A549 (cell line): Measurements from ENCODE around the gene NOS1AP. TPM values are rescaled to one million over a fixed set of nuclear protein-coding genes. Genes with fewer than 3 reads are reported as not detected.

Source experiments
- ATAC-seq, 2 experiments: fragments of 200-7000 bp in 1 of 2; fragments of >200 bp in 1 of 2; cut with Nextera tagmentation in 1 of 2; cut with Tn5 transposase in 1 of 2; 3 replicates each; pipeline versions ENCODE4 v1.8.0 to v1.9.1; 2018 to 2020; ENCODE audit warnings: mild to moderate bottlenecking in 1 of 2, moderate library complexity in 1 of 2
- CTCF ChIA-PET: fragments of 300-600 bp; sonication (Branson Sonifier 250); formaldehyde crosslinking; extraction: SDS; loops from one replicate; lab custom pipeline; 2021; ENCODE audit warnings: antibody characterized with exemption, inconsistent platforms; lab: Yijun Ruan, JAX
- POLR2A ChIA-PET: fragments of 350-600 bp; formaldehyde crosslinking; extraction: SDS; loops from one replicate; lab custom pipeline; 2021; ENCODE audit warnings: antibody characterized with exemption, inconsistent platforms; lab: Yijun Ruan, JAX
- DNase-seq, 2 experiments: peaks; one replicate each; pipeline versions ENCODE4 v3.0.0 to v3.0.0-alpha.2; 2011 to 2016; ENCODE audit warnings: low read depth in 1 of 2, low spot score in 1 of 2
- FAIRE-seq: peaks from 2 replicates; lab custom pipeline; 2011; peaks lifted over from hg19 to GRCh38; lab: Jason Lieb, UNC
- H3K27ac ChIP-seq, 2 experiments: fragments of >200 bp; sonication (Bioruptor Twin); formaldehyde crosslinking; 3 replicates each; pipeline ENCODE4 v1.5.1; 2016 to 2017
- H3K4me1 ChIP-seq: fragments of >200 bp; sonication (Bioruptor Twin); formaldehyde crosslinking; 3 replicates; pipeline ENCODE4 v1.6.1; 2016
- H3K4me2 ChIP-seq: fragments of >200 bp; sonication (Bioruptor Twin); formaldehyde crosslinking; 3 replicates; pipeline ENCODE4 v1.6.1; 2016
- H3K4me3 ChIP-seq: fragments of >200 bp; sonication (Bioruptor Twin); formaldehyde crosslinking; 3 replicates; pipeline ENCODE4 v1.5.1; 2016
- H3K9me3 ChIP-seq: fragments of >200 bp; sonication (Bioruptor Twin); formaldehyde crosslinking; 3 replicates; pipeline ENCODE4 v1.6.1; 2016
- EHMT2 ChIP-seq: fragments of 200-600 bp; sonication (generic); IDR thresholded peaks from 2 replicates; pipeline ENCODE4 v1.6.1; 2016; ENCODE audit warnings: antibody characterized with exemption, low read depth, mild to moderate bottlenecking, moderate library complexity
- FOSL2 ChIP-seq, 2 experiments: fragments of 450-650 bp in 1 of 2; fragments of >200 bp in 1 of 2; sonication (Bioruptor Twin) in 1 of 2; formaldehyde crosslinking; IDR thresholded peaks; 2 replicates each; pipeline versions ENCODE4 v1.5.0 to v1.6.1; 2016 to 2020; ENCODE audit warnings: mild to moderate bottlenecking in 1 of 2, moderate library complexity in 1 of 2
- HDAC2 ChIP-seq: fragments of 200-600 bp; sonication (generic); IDR thresholded peaks from 2 replicates; pipeline ENCODE4 v1.6.1; 2016
- HEYL ChIP-seq: fragments of 250-450 bp; sonication (Bioruptor Pico); IDR thresholded peaks from 2 replicates; pipeline ENCODE4 v1.8.0; 2021; ENCODE audit warnings: mild to moderate bottlenecking, moderate library complexity
- HOXB5 ChIP-seq: fragments of 250-450 bp; sonication (Bioruptor Pico); IDR thresholded peaks from 2 replicates; pipeline ENCODE4 v1.5.0; 2020; ENCODE audit warnings: mild to moderate bottlenecking, moderate library complexity
- JUNB ChIP-seq: fragments of >200 bp; sonication (Bioruptor Twin); formaldehyde crosslinking; IDR thresholded peaks from 2 replicates; pipeline ENCODE4 v1.6.1; 2016
- KDM5A ChIP-seq: fragments of 200-600 bp; sonication (generic); IDR thresholded peaks from 2 replicates; pipeline ENCODE4 v1.6.1; 2016; ENCODE audit warnings: antibody characterized with exemption, mild to moderate bottlenecking
- MAFK ChIP-seq: fragments of 450-650 bp; IDR thresholded peaks from 2 replicates; pipeline ENCODE4 v1.6.1; 2014; ENCODE audit not compliant: partially characterized antibody
- MAZ ChIP-seq: fragments of 150-350 bp; IDR thresholded peaks from 2 replicates; pipeline ENCODE4 v1.6.1; 2014; ENCODE audit warnings: antibody characterized with exemption, low read depth, low read length, borderline replicate concordance
- NFE2L2 ChIP-seq: fragments of 150-350 bp; conservative IDR thresholded peaks from 2 replicates; pipeline ENCODE4 v1.6.1; 2014; ENCODE audit warnings: low read length
- POLR2A ChIP-seq: IDR thresholded peaks from 2 replicates; pipeline ENCODE4 v1.6.1; 2012; ENCODE audit warnings: mild to moderate bottlenecking, low read length
- POLR2AphosphoS2 ChIP-seq: conservative IDR thresholded peaks from 2 replicates; pipeline ENCODE4 v1.6.1; 2012; ENCODE audit warnings: low read length, improper control_type of control experiment, inconsistent platforms
- RARB ChIP-seq: fragments of 250-450 bp; sonication (Bioruptor Pico); IDR thresholded peaks from 2 replicates; pipeline ENCODE4 v1.8.0; 2021; ENCODE audit warnings: mild to moderate bottlenecking, moderate library complexity
- RFX5 ChIP-seq: fragments of 450-650 bp; IDR thresholded peaks from 2 replicates; pipeline ENCODE4 v1.7.1; 2014; ENCODE audit warnings: antibody characterized with exemption, mild to moderate bottlenecking, moderate library complexity
- SMC3 ChIP-seq: fragments of >200 bp; sonication (Bioruptor Twin); formaldehyde crosslinking; IDR thresholded peaks from 3 replicates; pipeline ENCODE4 v1.6.1; 2018; ENCODE audit warnings: inconsistent platforms
- ZFP36 ChIP-seq: fragments of 450-650 bp; IDR thresholded peaks from 2 replicates; pipeline ENCODE4 v1.6.1; 2014; ENCODE audit warnings: borderline replicate concordance; ENCODE audit not compliant: partially characterized antibody
- ZSCAN20 ChIP-seq: fragments of 250-450 bp; sonication (Bioruptor Pico); IDR thresholded peaks from 2 replicates; pipeline ENCODE4 v1.8.0; 2022; ENCODE audit warnings: mild to moderate bottlenecking, moderate library complexity
- WGBS: methylation state at CpG from one replicate; pipeline ENCODE4 v1.1.6; 2017; ENCODE audit errors: missing lambda C conversion rate; 5-methylcytosine and 5-hydroxymethylcytosine counted together
- polyA plus RNA-seq, 4 experiments: library from polyadenylated mRNA; depleted of rRNA in 3 of 4; stranded (reverse); fragments of >200 nt; fragmentation: RNase III in 1 of 4; extraction: RNeasy Plus Mini Kit Qiagen cat#74134 plus additional on column Dnase treatment in 1 of 4; gene quantifications; 2 replicates in 3 of 4; 3 replicates in 1 of 4; pipeline ENCODE4 v1.2.3, GENCODE V29; 2011 to 2017
- TF ChIP-seq, protein P1 (sequence below): IDR thresholded peaks from 2 replicates; pipeline ENCODE4 v1.6.1; 2012
- TF ChIP-seq, protein P2 (sequence below): fragments of >200 bp; sonication (Bioruptor Twin); formaldehyde crosslinking; IDR thresholded peaks from 3 replicates; pipeline ENCODE4 v1.6.1; 2016
- TF ChIP-seq, protein P3 (sequence below): IDR thresholded peaks from 2 replicates; pipeline ENCODE4 v1.6.1; 2012; ENCODE audit warnings: low read depth, borderline replicate concordance
- TF ChIP-seq, protein P4 (sequence below): fragments of >200 bp; sonication (Bioruptor Twin); formaldehyde crosslinking; IDR thresholded peaks from 2 replicates; pipeline ENCODE4 v1.6.1; 2016
- TF ChIP-seq, protein P5 (sequence below): fragments of 250-450 bp; sonication (Bioruptor Pico); IDR thresholded peaks from 2 replicates; pipeline ENCODE4 v1.5.0; 2020; ENCODE audit warnings: low read depth, mild to moderate bottlenecking, moderate library complexity

The NOS1AP gene
- polyA plus RNA-seq, 2 of the 4 experiments (the other 2 are of a cell fraction), result 0.17 to 0.25 TPM

DNA sequence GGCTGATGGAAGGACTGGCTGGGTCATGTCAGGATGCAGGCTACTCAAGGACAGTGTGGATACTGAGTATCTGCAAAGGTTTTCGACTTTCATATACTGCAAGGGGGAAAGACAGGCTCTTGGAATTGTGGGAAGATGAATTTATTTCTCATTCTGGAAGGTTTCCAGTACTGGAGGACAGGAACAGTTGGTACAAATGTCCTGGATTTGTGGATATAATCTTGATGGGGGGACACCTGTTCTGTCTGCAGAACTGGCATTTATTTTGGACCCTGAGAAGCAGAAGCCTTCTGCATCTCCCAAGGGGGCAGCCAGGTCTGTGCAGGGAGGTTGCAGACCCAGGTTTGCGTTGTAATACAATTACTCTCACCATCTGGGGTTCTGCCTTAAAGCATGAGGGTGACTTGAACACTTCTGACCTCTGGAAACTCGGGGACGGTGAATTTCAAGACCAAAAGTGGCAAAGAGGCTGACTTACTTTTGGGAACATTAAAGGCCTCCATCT is 65.8 kb downstream of the NOS1AP start:
- POLR2A ChIA-PET, result no interaction called here
- peaks cover 22% of the 10 kb centered on the region for H3K4me1 ChIP-seq
- FAIRE-seq, result no peak
- ATAC-seq, result no peak
- H3K4me3 ChIP-seq, result no peak overlapping the region
- TF ChIP-seq HDAC2, result no peak
- TF ChIP-seq HOXB5 (CRISPR knock-in tag), result no peak
- TF ChIP-seq MAZ, result no peak
- TF ChIP-seq ZSCAN20 (CRISPR knock-in tag), result no peak
- no peak for TF ChIP-seq MAFK
- no peak for TF ChIP-seq SMC3
- TF ChIP-seq, all 56 proteins: peak for 0
- H3K27ac ChIP-seq, result no peak overlapping the region
- no peaks in the 10 kb centered on the region for H3K9me3 ChIP-seq
- no peak for DNase-seq
- CTCF ChIA-PET, result interaction anchor here (0.8 kb wide), 1 partner anchor 9 kb away, joined by 3 read pairs; no protein-coding TSS in a partner anchor
- 72% methylated on average over 4 of the region's 4 CpGs for WGBS
- no peak overlapping the region for H3K4me2 ChIP-seq

DNA sequence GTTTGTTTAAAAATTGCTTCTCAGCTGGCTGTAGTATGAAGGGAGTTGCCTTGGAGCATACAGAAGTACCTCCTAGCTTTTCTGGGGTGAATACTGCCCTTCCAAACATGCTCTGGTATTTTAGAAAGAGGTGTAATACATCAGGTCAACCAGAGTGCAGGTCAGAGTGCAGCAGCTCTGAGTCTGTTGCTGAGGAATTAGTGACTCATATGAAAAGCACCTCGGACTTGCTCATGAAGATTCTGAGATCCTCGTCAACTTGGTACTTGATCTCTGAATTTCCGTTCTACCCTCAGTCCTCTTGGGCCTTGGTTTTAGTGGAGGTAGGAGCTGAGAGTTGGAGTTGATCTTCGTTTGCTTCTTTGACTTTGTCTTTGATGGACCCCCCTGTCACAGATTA is 67.3 kb downstream of the NOS1AP start:
- DNase-seq (peak; percentile 65 to 68), ATAC-seq (peak; percentile 90 to 96), FAIRE-seq (no peak)
- ChIA-PET CTCF (no interaction called here), POLR2A (no interaction called here)
- Histone ChIP-seq H3K4me2 (peak overlapping the region; percentile 70), H3K9me3 (no peaks in the 10 kb centered on the region), H3K4me1 (peaks cover 27% of the 10 kb centered on the region), H3K4me3 (no peak overlapping the region), H3K27ac (peak overlapping the region; percentile 44 to 78; a peak in 5 of 6 replicates)
- 0% methylated on average over 4 of the region's 4 CpGs for WGBS
- TF ChIP-seq, protein P1, sequence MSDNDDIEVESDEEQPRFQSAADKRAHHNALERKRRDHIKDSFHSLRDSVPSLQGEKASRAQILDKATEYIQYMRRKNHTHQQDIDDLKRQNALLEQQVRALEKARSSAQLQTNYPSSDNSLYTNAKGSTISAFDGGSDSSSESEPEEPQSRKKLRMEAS, result peak; percentile 43
- TF ChIP-seq KDM5A (no peak), RFX5 (no peak), EHMT2 (no peak), FOSL2 (IDR thresholded peaks at IDR 0.05) (peak; percentile 48), FOSL2 (CRISPR knock-in tag; IDR thresholded peaks at IDR 0.05) (peak; percentile 59), JUNB (0 out of 2 replicates have a peak, but pooled peaks have one; percentile 6), RARB (CRISPR knock-in tag) (0 out of 2 replicates have a peak, but pooled peaks have one; percentile 24), HOXB5 (CRISPR knock-in tag) (no peak), HEYL (no peak), ZFP36 (no peak), POLR2AphosphoS2 (no peak)
- TF ChIP-seq, protein P2, sequence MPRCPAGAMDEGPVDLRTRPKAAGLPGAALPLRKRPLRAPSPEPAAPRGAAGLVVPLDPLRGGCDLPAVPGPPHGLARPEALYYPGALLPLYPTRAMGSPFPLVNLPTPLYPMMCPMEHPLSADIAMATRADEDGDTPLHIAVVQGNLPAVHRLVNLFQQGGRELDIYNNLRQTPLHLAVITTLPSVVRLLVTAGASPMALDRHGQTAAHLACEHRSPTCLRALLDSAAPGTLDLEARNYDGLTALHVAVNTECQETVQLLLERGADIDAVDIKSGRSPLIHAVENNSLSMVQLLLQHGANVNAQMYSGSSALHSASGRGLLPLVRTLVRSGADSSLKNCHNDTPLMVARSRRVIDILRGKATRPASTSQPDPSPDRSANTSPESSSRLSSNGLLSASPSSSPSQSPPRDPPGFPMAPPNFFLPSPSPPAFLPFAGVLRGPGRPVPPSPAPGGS, result no peak
- TF ChIP-seq, protein P3, sequence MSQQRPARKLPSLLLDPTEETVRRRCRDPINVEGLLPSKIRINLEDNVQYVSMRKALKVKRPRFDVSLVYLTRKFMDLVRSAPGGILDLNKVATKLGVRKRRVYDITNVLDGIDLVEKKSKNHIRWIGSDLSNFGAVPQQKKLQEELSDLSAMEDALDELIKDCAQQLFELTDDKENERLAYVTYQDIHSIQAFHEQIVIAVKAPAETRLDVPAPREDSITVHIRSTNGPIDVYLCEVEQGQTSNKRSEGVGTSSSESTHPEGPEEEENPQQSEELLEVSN, result 0 out of 2 replicates have a peak, but pooled peaks have one; percentile 24
- TF ChIP-seq, protein P4, sequence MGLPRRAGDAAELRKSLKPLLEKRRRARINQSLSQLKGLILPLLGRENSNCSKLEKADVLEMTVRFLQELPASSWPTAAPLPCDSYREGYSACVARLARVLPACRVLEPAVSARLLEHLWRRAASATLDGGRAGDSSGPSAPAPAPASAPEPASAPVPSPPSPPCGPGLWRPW, result no peak

DNA sequence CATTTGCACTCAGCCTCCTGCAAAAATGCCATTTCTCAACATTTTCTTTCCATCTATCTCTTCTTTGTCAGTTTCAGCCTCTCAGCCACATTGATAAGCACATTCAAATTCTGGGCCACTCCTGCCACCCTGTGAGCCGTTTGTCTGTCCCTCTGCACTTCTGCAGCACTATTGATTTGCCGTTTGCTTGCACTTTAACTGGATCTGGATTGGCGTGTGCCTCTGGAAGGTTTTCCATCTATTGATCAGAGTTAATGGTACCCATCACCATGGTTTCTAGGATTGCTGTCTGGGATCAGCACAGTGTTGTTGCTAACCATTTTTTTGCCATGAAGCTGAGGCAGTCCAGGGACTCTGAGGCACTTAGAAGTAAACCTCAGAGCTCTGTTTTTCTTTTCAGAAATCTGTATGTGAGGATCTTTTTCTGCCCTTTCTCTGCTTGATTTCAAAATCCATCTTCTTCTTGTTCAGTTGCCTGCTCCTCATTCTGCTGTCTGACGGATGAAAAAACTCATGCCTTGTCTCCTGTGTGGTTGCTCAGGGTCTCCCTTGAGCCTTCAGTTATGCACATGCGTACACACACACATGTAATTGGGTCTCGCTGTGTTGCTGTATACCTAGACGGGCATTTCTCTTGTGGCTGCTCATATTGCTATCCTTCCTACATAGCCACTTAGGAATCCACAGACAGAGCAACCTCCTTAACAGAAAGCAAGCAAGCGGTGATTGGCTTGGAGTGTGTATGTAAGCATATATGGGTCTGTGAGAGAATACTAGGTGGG is 67.9 kb downstream of the NOS1AP start:
- POLR2A ChIA-PET, result no interaction called here
- H3K4me1 ChIP-seq, result peaks cover 29% of the 10 kb centered on the region
- no peaks in the 10 kb centered on the region for H3K9me3 ChIP-seq
- H3K4me2 ChIP-seq, result peak overlapping the region; percentile 70
- H3K27ac ChIP-seq, result peak overlapping the region; percentile 44 to 78; a peak in 5 of 6 replicates
- H3K4me3 ChIP-seq, result no peak overlapping the region
- CTCF ChIA-PET, result no interaction called here
- ATAC-seq (peak; percentile 23 to 31; a peak in 1 of 6 replicates), FAIRE-seq (no peak), DNase-seq (no peak)
- WGBS, result 80% methylated on average over 8 of the region's 8 CpGs
- TF ChIP-seq NFE2L2 (no peak), POLR2A (no peak), JUNB (0 out of 2 replicates have a peak, but pooled peaks have one; percentile 3)
- TF ChIP-seq, protein P5, sequence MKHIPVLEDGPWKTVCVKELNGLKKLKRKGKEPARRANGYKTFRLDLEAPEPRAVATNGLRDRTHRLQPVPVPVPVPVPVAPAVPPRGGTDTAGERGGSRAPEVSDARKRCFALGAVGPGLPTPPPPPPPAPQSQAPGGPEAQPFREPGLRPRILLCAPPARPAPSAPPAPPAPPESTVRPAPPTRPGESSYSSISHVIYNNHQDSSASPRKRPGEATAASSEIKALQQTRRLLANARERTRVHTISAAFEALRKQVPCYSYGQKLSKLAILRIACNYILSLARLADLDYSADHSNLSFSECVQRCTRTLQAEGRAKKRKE (CRISPR knock-in tag), result no peak
